ENCODE results near the gene SLC38A2.

SLC38A2 gene

DNA sequence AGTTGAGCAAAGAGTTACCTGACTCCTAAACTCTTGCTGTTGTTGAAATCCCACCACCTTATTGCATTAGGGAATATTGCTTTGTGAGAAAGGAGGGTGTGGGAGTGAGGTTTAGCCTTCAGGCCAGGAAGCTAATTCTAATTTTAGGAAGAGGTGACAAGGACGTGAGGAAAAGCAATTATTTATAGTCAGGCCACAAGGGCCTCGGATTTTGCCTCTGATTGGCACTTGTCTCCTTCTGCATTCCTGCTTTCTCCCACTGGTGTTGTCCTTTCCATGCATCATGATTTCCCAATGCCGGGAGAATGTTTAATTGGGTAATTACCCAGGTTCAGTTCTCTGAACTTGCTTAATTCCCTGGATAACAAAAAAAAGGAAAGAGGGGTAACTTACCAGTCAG, 37.9 kb upstream of the SLC38A2 start:
- ChIA-PET CTCF (no interaction called here), POLR2A (no interaction called here)
- DNase-seq (ENCODE audit: extremely low spot score): no peak
- TF ChIP-seq LEF1 (IDR thresholded peaks at IDR 0.05; ENCODE audit: borderline replicate concordance) (no peak), HDGF (IDR thresholded peaks at IDR 0.05; ENCODE audit: borderline replicate concordance) (no peak), ZNF384 (IDR thresholded peaks at IDR 0.05) (no peak), SUZ12 (IDR thresholded peaks at IDR 0.05) (no peak), FOXM1 (IDR thresholded peaks at IDR 0.05; ENCODE audit: borderline replicate concordance) (no peak), CTBP1 (IDR thresholded peaks at IDR 0.05; ENCODE audit: borderline replicate concordance) (no peak), PKNOX1 (IDR thresholded peaks at IDR 0.05) (no peak), ARNT (IDR thresholded peaks at IDR 0.05) (no peak), L3MBTL2 (conservative IDR thresholded peaks at IDR 0.05) (no peak), NFRKB (IDR thresholded peaks at IDR 0.05) (no peak), FOXK2 (IDR thresholded peaks at IDR 0.05) (no peak), ELF4 (IDR thresholded peaks at IDR 0.05) (no peak), FOXA1 (IDR thresholded peaks at IDR 0.05) (no peak), BHLHE40 (IDR thresholded peaks at IDR 0.05; ENCODE audit: borderline replicate concordance) (no peak)

DNA sequence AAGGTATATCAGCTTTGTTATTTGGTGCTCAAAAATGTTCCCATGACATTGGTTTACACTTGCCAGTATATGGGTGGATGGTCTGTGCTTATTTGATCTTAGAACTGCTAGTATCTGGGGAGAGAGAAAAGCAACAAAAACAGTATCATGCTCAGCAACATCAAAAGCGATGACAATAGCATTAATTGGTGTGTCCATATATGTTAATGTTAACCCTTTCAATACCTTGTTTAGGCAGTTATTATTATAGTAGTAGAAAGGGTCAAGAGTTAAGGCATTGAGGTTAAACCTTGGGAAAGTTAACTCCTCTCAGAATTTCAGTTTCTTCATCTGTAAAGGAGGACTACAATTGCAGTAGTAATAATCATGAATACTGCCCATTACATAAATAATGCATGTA, 37.4 kb upstream of the SLC38A2 start:
- DNase-seq (ENCODE audit: extremely low spot score): no peak
- CTCF ChIA-PET: no interaction called here
- POLR2A ChIA-PET: no interaction called here
- TF ChIP-seq FOXM1 (IDR thresholded peaks at IDR 0.05; ENCODE audit: borderline replicate concordance) (no peak), NFRKB (IDR thresholded peaks at IDR 0.05) (no peak), SP1 (IDR thresholded peaks at IDR 0.05) (no peak), LEF1 (IDR thresholded peaks at IDR 0.05; ENCODE audit: borderline replicate concordance) (no peak)

- TF ChIP-seq L3MBTL2 (conservative IDR thresholded peaks at IDR 0.05) (no peak), FOXA1 (IDR thresholded peaks at IDR 0.05) (no peak), ARNT (IDR thresholded peaks at IDR 0.05) (no peak), HDGF (IDR thresholded peaks at IDR 0.05; ENCODE audit: borderline replicate concordance) (no peak), SP1 (IDR thresholded peaks at IDR 0.05) (no peak), ZNF384 (IDR thresholded peaks at IDR 0.05) (no peak), FOXM1 (IDR thresholded peaks at IDR 0.05; ENCODE audit: borderline replicate concordance) (no peak), NFRKB (IDR thresholded peaks at IDR 0.05) (no peak), ELF4 (IDR thresholded peaks at IDR 0.05) (no peak), CTBP1 (IDR thresholded peaks at IDR 0.05; ENCODE audit: borderline replicate concordance) (no peak), FOXK2 (IDR thresholded peaks at IDR 0.05) (no peak), SUZ12 (IDR thresholded peaks at IDR 0.05) (no peak), TARDBP (IDR thresholded peaks at IDR 0.05) (no peak), LEF1 (IDR thresholded peaks at IDR 0.05; ENCODE audit: borderline replicate concordance) (no peak), PKNOX1 (IDR thresholded peaks at IDR 0.05) (no peak), BHLHE40 (IDR thresholded peaks at IDR 0.05; ENCODE audit: borderline replicate concordance) (no peak)
- CTCF ChIA-PET: no interaction called here
- POLR2A ChIA-PET: no interaction called here
- no peak for DNase-seq (ENCODE audit: extremely low spot score)
Observed at GRCh38 chr12:46409342-46409741, 36.8 kb upstream of the SLC38A2 start.

GRCh38 chr12:46408441-46408840, 35.9 kb upstream of the SLC38A2 start:
- ChIA-PET CTCF (no interaction called here), POLR2A (no interaction called here)
- TF ChIP-seq LEF1 (IDR thresholded peaks at IDR 0.05; ENCODE audit: borderline replicate concordance) (no peak), TARDBP (IDR thresholded peaks at IDR 0.05) (no peak), L3MBTL2 (conservative IDR thresholded peaks at IDR 0.05) (no peak), FOXK2 (IDR thresholded peaks at IDR 0.05) (no peak), NFRKB (IDR thresholded peaks at IDR 0.05) (no peak), CTBP1 (IDR thresholded peaks at IDR 0.05; ENCODE audit: borderline replicate concordance) (no peak)
- DNase-seq (ENCODE audit: extremely low spot score): no peak

GRCh38 chr12:46407361-46407760, 34.8 kb upstream of the SLC38A2 start:
- ChIA-PET CTCF (no interaction called here), POLR2A (no interaction called here)
- TF ChIP-seq NFRKB (IDR thresholded peaks at IDR 0.05) (no peak), FOXM1 (IDR thresholded peaks at IDR 0.05; ENCODE audit: borderline replicate concordance) (no peak), ELF4 (IDR thresholded peaks at IDR 0.05) (no peak), CTBP1 (IDR thresholded peaks at IDR 0.05; ENCODE audit: borderline replicate concordance) (no peak), PKNOX1 (IDR thresholded peaks at IDR 0.05) (no peak)
- no peak for DNase-seq (ENCODE audit: extremely low spot score)

DNA sequence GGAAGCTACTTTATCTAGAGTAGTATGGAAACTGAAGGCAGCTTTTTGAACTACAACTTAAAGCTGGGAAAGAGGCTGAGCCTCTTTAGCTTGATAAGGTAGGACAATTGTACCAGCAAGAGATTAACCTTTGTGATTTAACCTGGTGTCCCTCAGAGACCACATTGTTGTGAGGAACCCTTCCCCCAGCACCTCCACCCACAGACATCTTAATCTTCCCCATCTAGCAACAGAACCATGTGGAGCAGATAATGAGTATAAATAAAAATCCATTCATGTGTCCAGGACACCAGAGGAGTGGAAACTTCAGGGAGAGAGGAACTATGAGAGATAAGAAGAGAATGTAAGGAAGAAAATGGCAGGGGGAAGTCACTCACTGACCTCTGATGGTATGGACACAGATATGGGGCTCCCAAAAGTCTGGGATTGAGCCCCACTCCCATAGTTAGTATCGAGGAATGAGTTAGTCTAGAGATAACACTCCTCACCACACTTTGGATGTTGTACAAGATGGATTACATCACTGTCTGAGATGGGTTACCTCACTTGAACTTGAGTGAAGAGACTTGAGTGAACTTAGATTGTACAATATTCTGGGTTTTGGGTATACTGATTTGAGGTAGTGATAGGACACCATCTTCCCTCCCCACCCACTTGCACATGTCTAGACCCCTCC, 33.9 kb upstream of the SLC38A2 start:
- ChIA-PET CTCF (no interaction called here), POLR2A (no interaction called here)
- TF ChIP-seq ZNF384 (IDR thresholded peaks at IDR 0.05) (no peak), ELF4 (IDR thresholded peaks at IDR 0.05) (no peak), TARDBP (IDR thresholded peaks at IDR 0.05) (no peak), FOXA1 (IDR thresholded peaks at IDR 0.05) (no peak), CTBP1 (IDR thresholded peaks at IDR 0.05; ENCODE audit: borderline replicate concordance) (no peak), SUZ12 (IDR thresholded peaks at IDR 0.05) (no peak), L3MBTL2 (conservative IDR thresholded peaks at IDR 0.05) (no peak), FOXK2 (IDR thresholded peaks at IDR 0.05) (no peak), FOXM1 (IDR thresholded peaks at IDR 0.05; ENCODE audit: borderline replicate concordance) (no peak), ARNT (IDR thresholded peaks at IDR 0.05) (no peak), LEF1 (IDR thresholded peaks at IDR 0.05; ENCODE audit: borderline replicate concordance) (no peak), NFRKB (IDR thresholded peaks at IDR 0.05) (no peak), SP1 (IDR thresholded peaks at IDR 0.05) (no peak), BHLHE40 (IDR thresholded peaks at IDR 0.05; ENCODE audit: borderline replicate concordance) (no peak), PKNOX1 (IDR thresholded peaks at IDR 0.05) (no peak), HDGF (IDR thresholded peaks at IDR 0.05; ENCODE audit: borderline replicate concordance) (no peak)

More for the DNA sequence above, 33.9 kb upstream of the SLC38A2 start:
- DNase-seq (ENCODE audit: extremely low spot score): no peak
